Thyroid gland (tissue), 4 donors: ENCODE measurements around the gene DARS2. TPM values are rescaled to one million over a fixed set of nuclear protein-coding genes. Genes with fewer than 3 reads are reported as not detected.

Experiments used
- DNase-seq, 2 donors: peaks; one replicate each; pipeline ENCODE4 v3.0.0-alpha.2; 2019
- H3K27ac ChIP-seq, 3 donors: fragments of 200-600 bp; sonication (generic); 1 replicate in 2 of 3; 2 replicates in 1 of 3; pipeline ENCODE4 v1.5.1; 2016 to 2019; ENCODE audit warnings: mild to moderate bottlenecking in 1 of 3, moderate library complexity in 1 of 3
- H3K27me3 ChIP-seq: fragments of 200-600 bp; sonication (generic); one replicate; pipeline ENCODE4 v1.5.1; 2019
- H3K36me3 ChIP-seq, 2 donors: fragments of 200-600 bp; sonication (generic); one replicate each; pipeline ENCODE4 v1.5.1; 2016 to 2019
- H3K4me1 ChIP-seq, 2 donors: fragments of 200-600 bp; sonication (generic); one replicate each; pipeline ENCODE4 v1.5.1; 2017 to 2019
- H3K4me3 ChIP-seq, 3 donors: fragments of 200-600 bp; sonication (generic); replicated peaks in 1 of 3; 1 replicate in 2 of 3; 2 replicates in 1 of 3; pipeline ENCODE4 v1.5.1; 2016; ENCODE audit warnings: mild to moderate bottlenecking in 1 of 3
- H3K9me3 ChIP-seq: fragments of 200-600 bp; sonication (generic); one replicate; pipeline ENCODE4 v1.5.1; 2017
- CTCF ChIP-seq, 6 experiments: fragments of 200-600 bp in 3 of 6; fragments of 450-650 bp in 3 of 6; sonication (generic) in 3 of 6; IDR thresholded peaks; one replicate each; pipeline ENCODE4 v1.5.1; 2016 to 2019; ENCODE audit warnings: antibody characterized with exemption in 6 of 6, mild to moderate bottlenecking in 2 of 6, inconsistent platforms in 1 of 6, moderate library complexity in 1 of 6
- POLR2A ChIP-seq, 2 donors: fragments of 450-650 bp; IDR thresholded peaks; one replicate each; pipeline ENCODE4 v1.6.1; 2017; ENCODE audit warnings: antibody characterized with exemption in 2 of 2, mild to moderate bottlenecking in 2 of 2, moderate library complexity in 1 of 2
- WGBS, 2 donors: methylation state at CpG; one replicate each; pipeline ENCODE4 v1.1.5; 2017; 5-methylcytosine and 5-hydroxymethylcytosine counted together
- intact Hi-C: fragments of 100-400 bp; cut with DNase I; formaldehyde crosslinking; loops from one replicate; pipeline ENCODE4 v1.15.1; 2023
- total RNA-seq, 4 donors: library from RNA; depleted of rRNA; stranded (reverse); fragments of >200 nt; gene quantifications; one replicate each; pipeline ENCODE4 v1.2.3, GENCODE V29; 2016

The DARS2 gene
- total RNA-seq, 4 donors from 2014 or later: 14.9 to 26.9 (median 20.7) TPM

DNA sequence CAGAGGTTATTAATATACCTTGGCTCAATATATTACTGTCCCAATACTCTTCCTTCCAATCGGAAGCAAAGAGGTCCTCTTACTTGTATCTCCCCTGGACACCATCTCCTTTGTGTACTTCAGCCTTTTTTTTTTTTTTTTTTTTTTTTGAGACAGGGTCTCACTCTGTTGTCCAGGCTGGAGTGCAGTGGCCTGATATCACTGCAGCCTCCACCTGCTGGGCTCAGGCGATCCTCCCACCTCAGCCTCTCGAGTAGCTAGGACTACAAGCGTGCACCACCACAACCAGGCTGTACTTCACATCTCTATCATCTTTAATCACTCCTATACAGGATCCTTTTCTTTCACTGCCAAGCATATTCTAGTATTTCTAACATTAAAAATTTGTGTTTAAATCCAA lies 2.8 kb upstream of the DARS2 start:
- Histone ChIP-seq H3K27ac (no peak overlapping the region), H3K4me1 (peaks cover 5 to 10% of the 10 kb centered on the region in 2 donors), H3K9me3 (no peaks in the 10 kb centered on the region), H3K27me3 (no peaks in the 10 kb centered on the region), H3K4me3 (no peak overlapping the region), H3K36me3 (no peaks in the 10 kb centered on the region)
- intact Hi-C loops: loop anchor here (10.0 kb wide), 1 partner anchor 397 kb away; no protein-coding TSS in a partner anchor
- 97% methylated on average over 4 of the region's 4 CpGs for WGBS, 2 donors
- no peak for DNase-seq
- no peak for TF ChIP-seq CTCF (IDR thresholded peaks at IDR 0.05)
- no peak for TF ChIP-seq POLR2A (IDR thresholded peaks at IDR 0.05)

DNA sequence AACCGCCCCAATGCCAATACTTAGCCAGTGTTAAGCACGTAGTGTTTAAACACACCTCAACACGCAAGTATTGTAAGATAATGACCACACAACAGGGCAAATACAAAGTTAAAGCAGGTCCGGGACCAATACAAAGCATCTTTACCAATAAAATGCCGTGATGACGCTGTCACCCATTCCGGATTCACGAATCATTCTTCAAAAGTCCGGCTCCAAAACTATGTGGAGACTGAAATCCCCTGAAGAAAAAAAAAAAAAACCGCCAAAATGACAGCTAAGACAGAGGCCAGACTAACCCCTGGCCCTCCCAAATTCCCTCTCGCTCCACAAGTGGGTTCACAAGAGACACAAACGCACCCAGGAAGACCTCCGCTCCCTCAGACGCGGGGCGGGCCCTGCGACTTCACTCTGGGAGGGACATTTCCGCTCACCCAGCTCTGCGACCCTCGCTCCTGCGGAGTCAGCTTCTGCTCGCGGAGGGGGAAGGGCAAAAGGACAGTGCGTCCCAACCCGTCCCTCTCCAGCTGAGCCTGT lies 625 bp upstream of the DARS2 start:
- no peaks in the 10 kb centered on the region for H3K9me3 ChIP-seq
- WGBS, 2 donors: 1% methylated on average over 22 to 25 of the region's 25 CpGs
- peaks cover 5 to 10% of the 10 kb centered on the region in 2 donors for H3K4me1 ChIP-seq
- intact Hi-C loops: loop anchor here (10.0 kb wide), 1 partner anchor 399 kb away; no protein-coding TSS in a partner anchor
- H3K27me3 ChIP-seq: no peaks in the 10 kb centered on the region
- H3K4me3 ChIP-seq: peak overlapping the region in 2 of 3 donors; percentile 49 to 84
- DNase-seq: no peak
- H3K36me3 ChIP-seq: no peaks in the 10 kb centered on the region
- peak overlapping the region in 2 of 3 donors; percentile 80 to 95 for H3K27ac ChIP-seq
- TF ChIP-seq CTCF (IDR thresholded peaks at IDR 0.05) (no peak), POLR2A (IDR thresholded peaks at IDR 0.05) (no peak)

- WGBS, 2 donors: 90 to 95% methylated on average over 2 of the region's 2 CpGs
- peaks cover 6 to 7% of the 10 kb centered on the region in 2 donors for H3K36me3 ChIP-seq
- intact Hi-C loops: loop anchor here (5.0 to 10.0 kb wide), 2 partner anchors 40 to 403 kb away; partner anchors contain the start of genes GAS5 and ZBTB37
- peaks cover 5 to 10% of the 10 kb centered on the region in 2 donors for H3K4me1 ChIP-seq
- no peaks in the 10 kb centered on the region for H3K27me3 ChIP-seq
- H3K9me3 ChIP-seq: no peaks in the 10 kb centered on the region
- TF ChIP-seq POLR2A (IDR thresholded peaks at IDR 0.05) (no peak), CTCF (IDR thresholded peaks at IDR 0.05) (no peak)
- DNase-seq: no peak
- no peak overlapping the region for H3K27ac ChIP-seq
- H3K4me3 ChIP-seq: no peak overlapping the region
Observed at GRCh38 chr1:173827611-173828010, 3.1 kb downstream of the DARS2 start.

DNA sequence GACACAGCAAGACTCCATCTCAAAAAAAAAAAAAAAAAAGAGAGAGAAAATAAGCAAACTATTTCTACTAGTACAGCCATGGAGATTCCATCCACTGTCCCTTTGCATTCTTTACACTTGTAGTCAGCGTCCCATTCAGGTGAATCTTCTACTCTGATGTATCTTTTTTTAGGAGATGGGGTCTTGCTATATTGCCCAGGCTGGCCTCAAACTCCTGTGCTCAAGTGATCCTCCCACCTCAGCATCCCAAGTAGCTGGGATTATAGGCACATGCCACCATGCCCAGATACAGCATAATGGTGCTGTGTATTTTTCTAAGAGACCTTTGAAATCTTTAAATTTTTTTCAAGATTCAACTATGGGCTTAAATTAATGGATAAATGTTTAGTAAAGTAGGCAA lies 8.3 kb downstream of the DARS2 start:
- intact Hi-C loops: no loop called here
- Histone ChIP-seq H3K27ac (no peak overlapping the region), H3K4me1 (no peaks in the 10 kb centered on the region), H3K9me3 (no peaks in the 10 kb centered on the region), H3K4me3 (no peak overlapping the region), H3K36me3 (peaks cover 6 to 22% of the 10 kb centered on the region in 2 donors), H3K27me3 (no peaks in the 10 kb centered on the region)
- no peak for DNase-seq
- WGBS, 2 donors: 92 to 94% methylated on average over 1 of the region's 1 CpG
- TF ChIP-seq POLR2A (IDR thresholded peaks at IDR 0.05) (no peak), CTCF (IDR thresholded peaks at IDR 0.05) (no peak)

GRCh38 chr1:173852105-173852504 lies 27.6 kb downstream of the DARS2 start:
- Histone ChIP-seq H3K4me3 (no peak overlapping the region), H3K36me3 (peaks cover 0 to 4% of the 10 kb centered on the region in 2 donors), H3K27me3 (no peaks in the 10 kb centered on the region), H3K9me3 (no peaks in the 10 kb centered on the region), H3K4me1 (no peaks in the 10 kb centered on the region), H3K27ac (no peak overlapping the region)
- 90 to 91% methylated on average over 4 of the region's 4 CpGs for WGBS, 2 donors
- intact Hi-C loops: no loop called here
- DNase-seq: no peak
- TF ChIP-seq POLR2A (IDR thresholded peaks at IDR 0.05) (no peak), CTCF (IDR thresholded peaks at IDR 0.05) (no peak)
